HEK293T (cell line): ENCODE results near the gene MORN1.

Experiments
- ELF4 ChIP-seq: fragments of 450-650 bp; IDR thresholded peaks from 2 replicates; pipeline ENCODE4 v1.6.1; 2017; ENCODE audit warnings: antibody characterized with exemption
- PKNOX1 ChIP-seq: fragments of 450-650 bp; IDR thresholded peaks from 2 replicates; pipeline ENCODE4 v1.6.1; 2016
- SP1 ChIP-seq: fragments of 450-650 bp; IDR thresholded peaks from 2 replicates; pipeline ENCODE4 v1.6.1; 2017
- SUZ12 ChIP-seq: fragments of 450-650 bp; IDR thresholded peaks from 2 replicates; pipeline ENCODE4 v1.6.1; 2016; ENCODE audit warnings: mild to moderate bottlenecking

- TF ChIP-seq PKNOX1, result no peak
- no peak for TF ChIP-seq ELF4
- TF ChIP-seq SUZ12, result no peak
- TF ChIP-seq SP1, result no peak
Measured at GRCh38 chr1:2273401-2274090, 117.8 kb downstream of the MORN1 start.
